IMR-90 (cell line): Measurements from ENCODE around the gene MACROD1. TPM values are rescaled to one million over a fixed set of nuclear protein-coding genes. Genes with fewer than 3 reads are reported as not detected.

Source experiments
- ATAC-seq: fragments of 200-7000 bp; cut with Tn5 transposase; 2 replicates; pipeline ENCODE4 v1.9.1; 2020; ENCODE audit warnings: low read depth, mild to moderate bottlenecking, moderate library complexity
- BruUV-seq: library from RNA; stranded (reverse); fragments of 400-500 nt; replicated peaks from 2 replicates; lab custom pipeline; 2021; lab: Mats Ljungman, UMichigan
- CTCF ChIA-PET: fragments of 300-600 bp; formaldehyde crosslinking; extraction: SDS; loops from one replicate; lab custom pipeline; 2021; ENCODE audit warnings: antibody characterized with exemption; lab: Yijun Ruan, JAX
- POLR2A ChIA-PET: fragments of 300-600 bp; sonication (Branson Sonifier 250); formaldehyde crosslinking; loops from one replicate; lab custom pipeline; 2022; ENCODE audit warnings: antibody characterized with exemption; ENCODE audit not compliant: unreplicated experiment; lab: Charles Lee
- DNase-seq: peaks from one replicate; pipeline ENCODE4 v3.0.0; 2013
- H2AFZ ChIP-seq: replicated peaks from 2 replicates; pipeline ENCODE3; 2013; ENCODE audit warnings: low read length, mild to moderate bottlenecking; ENCODE audit not compliant: poor library complexity
- H2AK5ac ChIP-seq: 2 replicates; pipeline ENCODE4 v1.6.1; 2013; ENCODE audit warnings: low read depth, low read length, inconsistent platforms
- H2AK9ac ChIP-seq: replicated peaks from 2 replicates; pipeline ENCODE3; 2013; ENCODE audit warnings: mild to moderate bottlenecking, low read depth, low read length, moderate library complexity; ENCODE audit not compliant: poor library complexity
- H2BK120ac ChIP-seq: 2 replicates; pipeline ENCODE4 v1.6.1; 2013; ENCODE audit warnings: low read depth, low read length, inconsistent platforms
- H2BK15ac ChIP-seq: 3 replicates; pipeline ENCODE4 v1.6.1; 2013; ENCODE audit warnings: low read depth, low read length, inconsistent platforms
- H2BK20ac ChIP-seq: 2 replicates; pipeline ENCODE4 v1.6.1; 2013; ENCODE audit warnings: low read depth, mild to moderate bottlenecking, inconsistent platforms, low read length, moderate library complexity
- H2BK5ac ChIP-seq: 2 replicates; pipeline ENCODE4 v1.6.1; 2013; ENCODE audit warnings: mild to moderate bottlenecking, low read depth, low read length, inconsistent platforms; ENCODE audit not compliant: poor library complexity, severe bottlenecking
- H3K14ac ChIP-seq: replicated peaks from 2 replicates; pipeline ENCODE4 v1.6.1; 2013; ENCODE audit warnings: low read depth, low read length, inconsistent platforms
- H3K18ac ChIP-seq: 2 replicates; pipeline ENCODE4 v1.6.1; 2013; ENCODE audit warnings: low read depth, low read length, control low read depth
- H3K23ac ChIP-seq: 2 replicates; pipeline ENCODE4 v1.6.1; 2013; ENCODE audit warnings: low read depth, low read length, inconsistent platforms
- H3K27ac ChIP-seq: 2 replicates; pipeline ENCODE4 v1.5.1; 2013; ENCODE audit warnings: mild to moderate bottlenecking, control low read depth, low read length; ENCODE audit not compliant: insufficient read depth
- H3K27me3 ChIP-seq: 2 replicates; pipeline ENCODE4 v1.6.1; 2013; ENCODE audit warnings: low read length; ENCODE audit not compliant: control insufficient read depth, insufficient read depth
- H3K36me3 ChIP-seq: 2 replicates; pipeline ENCODE4 v1.6.1; 2013; ENCODE audit warnings: low read length, mixed read lengths; ENCODE audit not compliant: control insufficient read depth, insufficient read depth
- H3K4ac ChIP-seq: 2 replicates; pipeline ENCODE4 v1.6.1; 2013; ENCODE audit warnings: low read depth, low read length, inconsistent platforms
- H3K4me1 ChIP-seq: 2 replicates; pipeline ENCODE4 v1.6.1; 2013; ENCODE audit warnings: low read length, mixed read lengths; ENCODE audit not compliant: control insufficient read depth, insufficient read depth
- H3K4me2 ChIP-seq: 2 replicates; pipeline ENCODE4 v1.6.1; 2013; ENCODE audit warnings: low read depth, mild to moderate bottlenecking, control low read depth, low read length, moderate library complexity
- H3K4me3 ChIP-seq: 2 replicates; pipeline ENCODE4 v1.5.1; 2013; ENCODE audit warnings: low read depth, mild to moderate bottlenecking, control low read depth, low read length, moderate library complexity; ENCODE audit not compliant: insufficient read depth
- H3K56ac ChIP-seq: 2 replicates; pipeline ENCODE4 v1.6.1; 2013; ENCODE audit warnings: low read length, inconsistent platforms; ENCODE audit not compliant: insufficient read depth; ENCODE audit errors: extremely low read depth
- H3K79me1 ChIP-seq, 2 experiments: 2 replicates each; pipeline ENCODE4 v1.6.1; 2013; ENCODE audit warnings: low read length in 2 of 2, inconsistent platforms in 1 of 2, low read depth in 1 of 2
- H3K9ac ChIP-seq: 2 replicates; pipeline ENCODE4 v1.6.1; 2013; ENCODE audit warnings: low read depth, low read length, control low read depth
- H3K9me1 ChIP-seq: 2 replicates; pipeline ENCODE4 v1.6.1; 2013; ENCODE audit warnings: low read length, inconsistent platforms; ENCODE audit not compliant: insufficient read depth
- H3K9me3 ChIP-seq: 2 replicates; pipeline ENCODE4 v1.6.1; 2013; ENCODE audit warnings: low read length; ENCODE audit not compliant: control insufficient read depth, insufficient read depth
- H4K20me1 ChIP-seq: 2 replicates; pipeline ENCODE4 v1.6.1; 2013; ENCODE audit warnings: low read length, inconsistent platforms; ENCODE audit not compliant: insufficient read depth
- H4K5ac ChIP-seq: 2 replicates; pipeline ENCODE4 v1.6.1; 2013; ENCODE audit warnings: mild to moderate bottlenecking, low read depth, low read length, control low read depth
- H4K8ac ChIP-seq, 2 experiments: 2 replicates each; pipeline ENCODE4 v1.6.1; 2013; ENCODE audit warnings: low read depth in 2 of 2, low read length in 2 of 2, control low read depth in 1 of 2, inconsistent platforms in 1 of 2
- H4K91ac ChIP-seq: 2 replicates; pipeline ENCODE4 v1.6.1; 2013; ENCODE audit warnings: low read depth, low read length, inconsistent platforms; ENCODE audit not compliant: insufficient read depth
- MXI1 ChIP-seq: IDR thresholded peaks from 2 replicates; pipeline ENCODE4 v1.6.1; 2012; ENCODE audit warnings: low read depth, mild to moderate bottlenecking, low read length, moderate library complexity, borderline replicate concordance
- RFX5 ChIP-seq: IDR thresholded peaks from 2 replicates; pipeline ENCODE4 v1.8.0; 2012; ENCODE audit warnings: low read depth, mild to moderate bottlenecking, low read length, moderate library complexity
- SMC3 ChIP-seq: fragments of 150-350 bp; IDR thresholded peaks from 2 replicates; pipeline ENCODE4 v1.6.1; 2016; ENCODE audit warnings: low read depth, mild to moderate bottlenecking, antibody characterized with exemption, low read length, moderate library complexity
- WGBS, 2 experiments: methylation state at CpG; one replicate each; pipeline versions ENCODE4 v1.1.5 to v1.1.7; 2013; ENCODE audit warnings: missing lambda C conversion rate in 2 of 2; ENCODE audit not compliant: insufficient read length in 1 of 2; ENCODE audit errors: extremely low coverage in 2 of 2; 5-methylcytosine and 5-hydroxymethylcytosine counted together
- dilution Hi-C: fragments of 300-500 bp; cut with HindIII; formaldehyde crosslinking; loops from one replicate; pipeline ENCODE4 v1.14.3; 2018; ENCODE audit warnings: low sequenced_read_pairs; ENCODE audit not compliant: unreplicated experiment
- in situ Hi-C: fragments of 300-500 bp; cut with MboI; formaldehyde crosslinking; loops from 3 replicates; pipeline ENCODE4 v1.14.3; 2019; ENCODE audit warnings: low sequenced_read_pairs, inconsistent platforms, mixed read lengths
- intact Hi-C: fragments of 100-400 bp; cut with micrococcal nuclease; formaldehyde crosslinking; loops from 2 replicates; pipeline ENCODE4 v1.10.0; 2022
- polyA plus RNA-seq, 3 experiments: library from polyadenylated mRNA; depleted of rRNA; stranded (reverse); fragments of >200 nt; gene quantifications; 2 replicates each; pipeline ENCODE4 v1.2.3, GENCODE V29; 2012; ENCODE audit warnings: low replicate concordance in 1 of 3
- total RNA-seq: library from RNA; depleted of rRNA; stranded (reverse); fragments of >200 nt; gene quantifications from 2 replicates; pipeline ENCODE4 v1.2.3, GENCODE V29; 2012

The MACROD1 gene
- total and polyA plus RNA-seq, 2 of the 4 experiments (the other 2 are of a cell fraction): 2.5 to 9.3 TPM

GRCh38 chr11:64052436-64052835 lies 113.5 kb downstream of the MACROD1 start:
- H3K23ac ChIP-seq: no peak overlapping the region
- no peaks in the 10 kb centered on the region for H3K79me1 ChIP-seq
- intact Hi-C loops: no loop called here

More at GRCh38 chr11:64052436-64052835, 113.5 kb downstream of the MACROD1 start:
- H2AK5ac ChIP-seq: no peak overlapping the region
- no peak overlapping the region for H2AK9ac ChIP-seq
- H3K4ac ChIP-seq: no peak overlapping the region
- no peak for TF ChIP-seq MXI1
- no peak for TF ChIP-seq RFX5
- TF ChIP-seq SMC3: no peak
- no peak overlapping the region for H2BK15ac ChIP-seq
- H3K14ac ChIP-seq: no peak overlapping the region
- no peaks in the 10 kb centered on the region for H3K36me3 ChIP-seq
- peaks cover 2% of the 10 kb centered on the region; the same call in 1 of the 2 replicates for H3K4me1 ChIP-seq
- dilution Hi-C loops (no loop called here), in situ Hi-C loops (no loop called here)
- H3K9me3 ChIP-seq: no peaks in the 10 kb centered on the region
- no peak overlapping the region for H4K8ac ChIP-seq
- no peak overlapping the region for H2BK20ac ChIP-seq
- no peak overlapping the region for H2BK5ac ChIP-seq
- H3K9ac ChIP-seq: no peak overlapping the region
- no peak overlapping the region for H3K4me2 ChIP-seq
- H2AFZ ChIP-seq: no peak overlapping the region
- no peak overlapping the region for H2BK120ac ChIP-seq
- H3K27me3 ChIP-seq: no peaks in the 10 kb centered on the region
- H4K5ac ChIP-seq: no peak overlapping the region
- ChIA-PET CTCF (no interaction called here), POLR2A (no interaction called here)
- no peak for ATAC-seq
- no peak overlapping the region for H3K27ac ChIP-seq
- no peak overlapping the region for H3K4me3 ChIP-seq
- H3K9me1 ChIP-seq: no peaks in the 10 kb centered on the region
- no TSS peak for BruUV-seq
- H4K20me1 ChIP-seq: 0 out of 2 replicates have a peak, but pooled peaks cover 6% of the 10 kb centered on the region
- no peak overlapping the region for H3K18ac ChIP-seq
- no peak overlapping the region for H3K56ac ChIP-seq
- 100% methylated on average over 1 of the region's 2 CpGs; no CpG with 5 or more reads in 1 of the 2 experiments for WGBS, 2 experiments
- no peak for DNase-seq
- H4K91ac ChIP-seq: no peak overlapping the region
